ENCODE measurements around the gene EPB41L2. TPM values are rescaled to one million over a fixed set of nuclear protein-coding genes. Genes with fewer than 3 reads are reported as not detected.

EPB41L2 gene
- total and polyA plus RNA-seq, 7 donors, result 41.2 to 147 (median 65.7) TPM

- Histone ChIP-seq H3K4me1 (peaks cover 0 to 17% (median 7%) of the 10 kb centered on the region in 4 donors), H3K9me3 (no peaks in the 10 kb centered on the region), H3K4me3 (no peak overlapping the region), H3K27me3 (no peaks in the 10 kb centered on the region), H3K27ac (no peak overlapping the region), H3K36me3 (no peaks in the 10 kb centered on the region)
- 96 to 97% methylated on average over 1 of the region's 1 CpG for WGBS, 2 donors
- TF ChIP-seq POLR2A (IDR thresholded peaks at IDR 0.05), result no peak
- TF ChIP-seq POLR2AphosphoS5 (IDR thresholded peaks at IDR 0.05), result no peak
- no peak for TF ChIP-seq CTCF (IDR thresholded peaks at IDR 0.05)
- no peak for TF ChIP-seq EP300 (IDR thresholded peaks at IDR 0.05)
- DNase-seq, result no peak
- intact Hi-C loops (cut with DNase I), result no loop called here
Observed at GRCh38 chr6:130996635-130997034, 66.4 kb downstream of the EPB41L2 start.

GRCh38 chr6:130995783-130996447 is 67.1 kb downstream of the EPB41L2 start:
- intact Hi-C loops (cut with DNase I), result no loop called here

DNA sequence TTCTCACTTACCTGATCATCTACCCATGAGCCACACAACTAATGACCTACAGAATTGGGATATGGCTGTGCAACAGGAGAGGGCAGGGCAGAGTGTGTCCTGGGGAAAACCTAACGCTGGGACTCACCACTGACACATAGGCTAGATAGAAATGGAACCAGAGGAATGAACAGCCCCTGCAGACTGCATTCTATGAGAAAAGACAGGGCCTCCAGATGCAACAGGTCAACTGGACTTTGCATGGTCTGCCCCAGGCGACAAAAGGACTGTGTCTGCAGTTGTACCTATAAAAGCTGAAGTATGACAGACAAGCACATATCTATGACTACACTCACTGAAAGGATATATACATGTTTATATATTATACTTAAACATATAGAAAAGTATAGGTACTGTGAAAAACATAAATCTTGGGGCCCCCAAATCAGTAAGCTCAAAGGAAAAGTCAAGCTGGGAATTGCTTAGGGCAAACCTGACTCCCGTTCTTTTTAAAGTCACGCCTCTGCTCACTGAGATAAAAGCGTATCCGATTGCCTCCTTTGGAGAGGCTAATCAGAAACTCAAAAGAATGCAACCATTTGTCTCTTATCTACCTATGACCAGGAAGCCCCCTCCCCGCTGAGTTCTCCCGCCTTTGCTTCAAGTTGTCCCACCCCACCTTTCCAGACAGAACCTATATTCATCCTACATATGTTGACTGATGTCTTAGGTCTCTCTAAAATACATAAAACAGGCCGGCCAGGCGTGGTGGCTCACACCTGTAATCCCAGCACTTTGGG is 68.5 kb downstream of the EPB41L2 start:
- no peaks in the 10 kb centered on the region for H3K9me3 ChIP-seq
- TF ChIP-seq POLR2AphosphoS5 (IDR thresholded peaks at IDR 0.05) (no peak), EP300 (IDR thresholded peaks at IDR 0.05) (no peak), POLR2A (IDR thresholded peaks at IDR 0.05) (no peak), CTCF (IDR thresholded peaks at IDR 0.05) (no peak)
- H3K36me3 ChIP-seq, result no peaks in the 10 kb centered on the region
- H3K4me1 ChIP-seq, result peaks cover 0 to 17% (median 7%) of the 10 kb centered on the region in 4 donors
- no peaks in the 10 kb centered on the region for H3K27me3 ChIP-seq
- H3K4me3 ChIP-seq, result no peak overlapping the region
- DNase-seq, result no peak
- no peak overlapping the region for H3K27ac ChIP-seq
- intact Hi-C loops (cut with DNase I), result no loop called here
- WGBS, 2 donors, result 95 to 98% methylated on average over 10 of the region's 10 CpGs

More at GRCh38 chr6:130995783-130996447, 67.1 kb downstream of the EPB41L2 start:
- Histone ChIP-seq H3K27me3 (no peaks in the 10 kb centered on the region), H3K4me3 (no peak overlapping the region), H3K9me3 (no peaks in the 10 kb centered on the region), H3K4me1 (peaks cover 0 to 17% (median 7%) of the 10 kb centered on the region in 4 donors), H3K36me3 (no peaks in the 10 kb centered on the region), H3K27ac (no peak overlapping the region)
- no peak for DNase-seq
- TF ChIP-seq POLR2AphosphoS5 (IDR thresholded peaks at IDR 0.05), result no peak
- no peak for TF ChIP-seq CTCF (IDR thresholded peaks at IDR 0.05)
- TF ChIP-seq POLR2A (IDR thresholded peaks at IDR 0.05), result no peak
- TF ChIP-seq EP300 (IDR thresholded peaks at IDR 0.05), result no peak
- 61 to 81% methylated on average over 2 of the region's 2 CpGs for WGBS, 2 donors

- Histone ChIP-seq H3K27ac (no peak overlapping the region), H3K9me3 (no peaks in the 10 kb centered on the region), H3K36me3 (no peaks in the 10 kb centered on the region), H3K4me3 (no peak overlapping the region), H3K4me1 (peaks cover 0 to 17% (median 7%) of the 10 kb centered on the region in 4 donors), H3K27me3 (no peaks in the 10 kb centered on the region)
- TF ChIP-seq POLR2A (IDR thresholded peaks at IDR 0.05), result no peak
- no peak for TF ChIP-seq EP300 (IDR thresholded peaks at IDR 0.05)
- no peak for TF ChIP-seq CTCF (IDR thresholded peaks at IDR 0.05)
- no peak for TF ChIP-seq POLR2AphosphoS5 (IDR thresholded peaks at IDR 0.05)
- intact Hi-C loops (cut with DNase I), result no loop called here
- 66 to 86% methylated on average over 11 of the region's 11 CpGs for WGBS, 2 donors
- DNase-seq, result no peak
Observed at GRCh38 chr6:130993292-130993765, 69.7 kb downstream of the EPB41L2 start.
